Breast epithelium (tissue), 3 donors: ENCODE data around the gene PRKAR2A.
"Not testable (repeated sequence)": the region's sequence is repeated elsewhere in the genome, so short reads cannot be mapped to it uniquely, and the experiment has no call there.

ENCODE experiments used
- CTCF ChIP-seq, 3 donors: fragments of 450-650 bp; IDR thresholded peaks; one replicate each; pipeline ENCODE4 v1.5.1; 2016 to 2017; ENCODE audit warnings: antibody characterized with exemption in 3 of 3, mild to moderate bottlenecking in 3 of 3, moderate library complexity in 3 of 3
- POLR2AphosphoS5 ChIP-seq, 3 donors: sonication (generic); formaldehyde crosslinking; IDR thresholded peaks; one replicate each; pipeline ENCODE4 v1.6.1; 2017; ENCODE audit warnings: antibody characterized with exemption in 3 of 3

- TF ChIP-seq CTCF, POLR2AphosphoS5 (IDR thresholded peaks at IDR 0.05): not testable (repeated sequence)
These were observed 122.4 kb downstream of the PRKAR2A start for GRCh38 chr3:48725185-48725855.
